ENCODE measurements around the gene ZNF253. TPM values are rescaled to one million over a fixed set of nuclear protein-coding genes. Genes with fewer than 3 reads are reported as not detected.
"Not testable (repeated sequence)": the region's sequence is repeated elsewhere in the genome, so short reads cannot be mapped to it uniquely, and the experiment has no call there.

The ZNF253 gene
- total RNA-seq, 2 experiments from 2014 or later, result 29.9 to 39.1 TPM

DNA sequence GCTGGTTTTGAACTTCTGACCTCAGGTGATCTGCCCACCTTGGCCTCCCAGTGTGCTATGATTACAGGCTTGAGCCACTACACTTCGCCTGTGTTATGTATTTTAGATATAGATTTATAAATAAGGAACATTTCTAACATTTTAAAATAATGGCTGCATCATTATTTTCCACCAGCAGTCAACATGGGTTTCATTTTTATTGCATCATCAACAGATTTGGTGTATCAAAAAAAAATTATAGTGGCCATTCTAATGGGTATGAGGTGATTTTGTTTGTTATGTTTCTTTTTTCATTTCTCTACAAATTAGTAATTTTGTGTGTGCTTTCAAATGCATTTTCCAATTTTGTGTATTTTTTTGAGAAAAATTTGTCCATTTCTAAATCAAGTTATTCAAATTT, 18.9 kb downstream of the ZNF253 start:
- Histone ChIP-seq H3K4me1 (ENCODE audit: insufficient read depth, low read length, poor library complexity, severe bottlenecking) (no peaks in the 10 kb centered on the region), H3K4me2 (ENCODE audit: low read length) (no peak overlapping the region), H3K79me2 (ENCODE audit: insufficient read depth, low read depth, low read length) (peaks cover 7% of the 10 kb centered on the region; the same call in 1 of the 2 replicates), H4K20me1 (ENCODE audit: insufficient read depth, low read length) (no peaks in the 10 kb centered on the region), H3K9me3 (ENCODE audit: low read length) (peaks cover 40% of the 10 kb centered on the region), H2AFZ (ENCODE audit: low read length) (no peak overlapping the region), H3K4me3 (ENCODE audit: low read depth, low read length, poor library complexity, severe bottlenecking) (no peak overlapping the region), H3K36me3 (ENCODE audit: insufficient read depth, low read length) (peaks cover 93% of the 10 kb centered on the region), H3K9me2 (ENCODE audit: insufficient read depth, low read length) (no peaks in the 10 kb centered on the region), H3K27ac (ENCODE audit: low read depth, low read length, poor library complexity, severe bottlenecking) (no peak overlapping the region)
- no peak for DNase-seq (ENCODE audit: low spot score)
- TF ChIP-seq, protein P1, sequence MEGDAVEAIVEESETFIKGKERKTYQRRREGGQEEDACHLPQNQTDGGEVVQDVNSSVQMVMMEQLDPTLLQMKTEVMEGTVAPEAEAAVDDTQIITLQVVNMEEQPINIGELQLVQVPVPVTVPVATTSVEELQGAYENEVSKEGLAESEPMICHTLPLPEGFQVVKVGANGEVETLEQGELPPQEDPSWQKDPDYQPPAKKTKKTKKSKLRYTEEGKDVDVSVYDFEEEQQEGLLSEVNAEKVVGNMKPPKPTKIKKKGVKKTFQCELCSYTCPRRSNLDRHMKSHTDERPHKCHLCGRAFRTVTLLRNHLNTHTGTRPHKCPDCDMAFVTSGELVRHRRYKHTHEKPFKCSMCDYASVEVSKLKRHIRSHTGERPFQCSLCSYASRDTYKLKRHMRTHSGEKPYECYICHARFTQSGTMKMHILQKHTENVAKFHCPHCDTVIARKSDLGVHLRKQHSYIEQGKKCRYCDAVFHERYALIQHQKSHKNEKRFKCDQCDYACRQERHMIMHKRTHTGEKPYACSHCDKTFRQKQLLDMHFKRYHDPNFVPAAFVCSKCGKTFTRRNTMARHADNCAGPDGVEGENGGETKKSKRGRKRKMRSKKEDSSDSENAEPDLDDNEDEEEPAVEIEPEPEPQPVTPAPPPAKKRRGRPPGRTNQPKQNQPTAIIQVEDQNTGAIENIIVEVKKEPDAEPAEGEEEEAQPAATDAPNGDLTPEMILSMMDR (conservative IDR thresholded peaks at IDR 0.05; ENCODE audit: low read length), result no peak
- TF ChIP-seq EZH2phosphoT487 (IDR thresholded peaks at IDR 0.05; ENCODE audit: borderline replicate concordance, low read depth, low read length), result no peak
- intact Hi-C loops (cut with micrococcal nuclease; ENCODE audit: unreplicated experiment), result no loop called here
- ChIA-PET POLR2A (no interaction called here), CTCF (ENCODE audit: unreplicated experiment) (no interaction called here)
- BruUV-seq (replicated peaks), result no TSS peak

DNA sequence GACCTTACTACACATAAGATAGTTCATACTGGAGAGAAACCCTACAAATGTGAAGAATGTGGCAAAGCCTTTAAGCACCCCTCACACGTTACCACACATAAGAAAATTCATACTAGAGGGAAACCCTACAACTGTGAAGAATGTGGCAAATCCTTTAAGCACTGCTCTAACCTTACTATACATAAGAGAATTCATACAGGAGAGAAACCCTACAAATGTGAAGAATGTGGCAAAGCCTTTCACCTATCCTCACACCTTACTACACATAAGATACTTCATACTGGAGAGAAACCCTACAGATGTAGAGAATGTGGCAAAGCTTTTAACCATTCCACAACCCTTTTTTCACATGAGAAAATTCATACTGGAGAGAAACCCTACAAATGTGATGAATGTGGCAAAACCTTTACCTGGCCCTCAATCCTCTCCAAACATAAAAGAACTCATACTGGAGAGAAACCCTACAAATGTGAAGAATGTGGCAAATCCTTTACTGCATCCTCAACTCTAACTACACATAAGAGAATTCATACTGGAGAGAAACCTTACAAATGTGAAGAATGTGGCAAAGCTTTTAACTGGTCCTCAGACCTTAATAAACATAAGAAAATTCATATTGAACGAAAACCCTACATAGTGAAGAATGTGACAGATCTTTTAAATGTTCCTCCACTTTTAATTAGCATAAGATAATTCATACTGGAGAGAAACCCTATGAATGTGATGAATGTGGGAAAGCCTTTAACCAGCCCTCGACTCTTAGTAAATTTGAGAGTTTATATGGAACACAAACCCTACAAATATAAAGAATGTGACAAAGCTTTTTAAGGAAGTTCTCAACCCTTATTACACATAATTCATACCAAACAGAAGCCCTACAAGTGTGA, 26.6 kb downstream of the ZNF253 start:
- H3K9me2 ChIP-seq (ENCODE audit: insufficient read depth, low read length); H3K4me2 ChIP-seq (ENCODE audit: low read length); H3K4me3 ChIP-seq (ENCODE audit: low read depth, low read length, poor library complexity, severe bottlenecking); CTCF ChIA-PET (ENCODE audit: unreplicated experiment); H3K4me1 ChIP-seq (ENCODE audit: insufficient read depth, low read length, poor library complexity, severe bottlenecking); DNase-seq (ENCODE audit: low spot score); H3K27ac ChIP-seq (ENCODE audit: low read depth, low read length, poor library complexity, severe bottlenecking); H4K20me1 ChIP-seq (ENCODE audit: insufficient read depth, low read length); intact Hi-C loops (cut with micrococcal nuclease; ENCODE audit: unreplicated experiment); POLR2A ChIA-PET; H2AFZ ChIP-seq (ENCODE audit: low read length); H3K79me2 ChIP-seq (ENCODE audit: insufficient read depth, low read depth, low read length): not testable (repeated sequence)
- Histone ChIP-seq H3K36me3 (ENCODE audit: insufficient read depth, low read length) (peaks cover 68% of the 10 kb centered on the region), H3K9me3 (ENCODE audit: low read length) (peaks cover 64% of the 10 kb centered on the region)
- BruUV-seq (replicated peaks), result TSS peak; percentile 31

DNA sequence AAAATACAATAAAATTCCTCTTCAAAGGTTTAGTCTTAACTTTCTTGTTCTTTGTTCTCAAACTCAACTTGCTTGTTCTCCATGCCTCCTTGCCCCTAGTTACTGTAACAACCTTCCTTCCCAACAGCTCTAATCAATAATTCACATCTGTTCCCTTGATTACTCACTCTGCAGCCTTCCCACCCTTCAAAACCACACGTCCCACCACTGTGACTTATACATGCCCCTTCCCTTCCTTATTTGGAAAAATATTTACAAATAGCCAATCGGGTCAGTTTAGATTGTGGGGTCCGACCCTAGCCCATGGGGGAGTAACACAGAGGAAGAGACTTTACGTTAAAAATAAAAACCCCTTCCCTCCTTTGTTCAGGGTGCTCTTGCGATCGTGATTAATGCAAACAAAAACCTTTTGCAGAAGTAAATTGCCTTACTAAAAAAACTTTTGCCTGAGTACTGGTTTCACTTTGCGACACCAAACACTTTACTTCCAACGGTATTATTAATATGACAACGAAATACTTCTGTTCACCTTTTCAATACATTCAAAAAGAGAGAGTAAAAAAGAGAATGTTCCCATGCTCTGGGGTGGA, 34.6 kb downstream of the ZNF253 start:
- POLR2A ChIA-PET, result interaction anchor here (0.6 to 2.5 kb wide), 10 partner anchors 12 to 1937 kb away, joined by 3 to 10 read pairs (median 3); partner anchors contain the start of genes ZNF101, ZNF253 and ZNF682
- Histone ChIP-seq H3K27ac (ENCODE audit: low read depth, low read length, poor library complexity, severe bottlenecking) (peak overlapping the region; percentile 53), H3K4me2 (ENCODE audit: low read length) (peak overlapping the region; percentile 83), H3K4me1 (ENCODE audit: insufficient read depth, low read length, poor library complexity, severe bottlenecking) (peaks cover 12% of the 10 kb centered on the region), H3K9me3 (ENCODE audit: low read length) (peaks cover 16% of the 10 kb centered on the region; the same call in 1 of the 2 replicates), H2AFZ (ENCODE audit: low read length) (peak overlapping the region; percentile 95), H3K9me2 (ENCODE audit: insufficient read depth, low read length) (no peaks in the 10 kb centered on the region), H3K79me2 (ENCODE audit: insufficient read depth, low read depth, low read length) (peaks cover 27% of the 10 kb centered on the region), H3K4me3 (ENCODE audit: low read depth, low read length, poor library complexity, severe bottlenecking) (peak overlapping the region; percentile 98), H3K36me3 (ENCODE audit: insufficient read depth, low read length) (peaks cover 32% of the 10 kb centered on the region), H4K20me1 (ENCODE audit: insufficient read depth, low read length) (no peaks in the 10 kb centered on the region)
- TF ChIP-seq, protein P1 (conservative IDR thresholded peaks at IDR 0.05; ENCODE audit: low read length), result no peak
- no peak for TF ChIP-seq EZH2phosphoT487 (IDR thresholded peaks at IDR 0.05; ENCODE audit: borderline replicate concordance, low read depth, low read length)
- no peak for DNase-seq (ENCODE audit: low spot score)
- no TSS peak for BruUV-seq (replicated peaks)
- intact Hi-C loops (cut with micrococcal nuclease; ENCODE audit: unreplicated experiment), result loop anchor here (5.0 kb wide), 3 partner anchors 33 to 233 kb away; partner anchors contain the start of genes ZNF101, ZNF253 and ZNF506
- CTCF ChIA-PET (ENCODE audit: unreplicated experiment), result interaction anchor here (0.6 kb wide), 1 partner anchor 1242 kb away, joined by 4 read pairs; the partner anchor contains the start of gene ZNF431
